ENCODE data around the gene KIF24.
"Not testable (repeated sequence)": the region's sequence is repeated elsewhere in the genome, so short reads cannot be mapped to it uniquely, and the experiment has no call there.

Gene KIF24

GRCh38 chr9:34328987-34329832, at the start of gene KIF24, which contains the start of gene NUDT2:
TSS of gene KIF24 (minus strand) at chr9:34329268. CDS start at chr9:34311346, 17,922 bp downstream.
TSS of gene NUDT2 (plus strand) at chr9:34329569. CDS start at chr9:34339040, 9,471 bp downstream.
- DNase-seq = peak; percentile 95

GRCh38 chr9:34378376-34379060, 49.5 kb upstream of the KIF24 start:
- no peak for DNase-seq

- DNase-seq = no peak
Observed at GRCh38 chr9:34377404-34377746, 48.3 kb upstream of the KIF24 start.

GRCh38 chr9:34376596-34377403, 47.7 kb upstream of the KIF24 start, which contains the start of gene MYORG:
TSS of gene MYORG (minus strand) at chr9:34376898. CDS start at chr9:34372943, 3,955 bp downstream.
- DNase-seq = peak; percentile 83

GRCh38 chr9:34375901-34376595, 47.0 kb upstream of the KIF24 start:
- DNase-seq = peak; percentile 39

- DNase-seq = no peak
Observed at GRCh38 chr9:34374905-34375552, 46.0 kb upstream of the KIF24 start.

GRCh38 chr9:34374339-34374738, 45.3 kb upstream of the KIF24 start:
- DNase-seq = no peak

- no peak for DNase-seq
Observed at GRCh38 chr9:34373749-34374148, 44.7 kb upstream of the KIF24 start.

GRCh38 chr9:34372467-34373011, 43.5 kb upstream of the KIF24 start:
- no peak for DNase-seq

- no peak for DNase-seq
Observed at GRCh38 chr9:34371886-34372466, 42.9 kb upstream of the KIF24 start.

GRCh38 chr9:34370970-34371880, 42.2 kb upstream of the KIF24 start:
- no peak for DNase-seq

- no peak for DNase-seq
Observed at GRCh38 chr9:34370335-34370969, 41.4 kb upstream of the KIF24 start.

GRCh38 chr9:34369636-34370035, 40.6 kb upstream of the KIF24 start:
- no peak for DNase-seq

- DNase-seq = not testable (repeated sequence)
Observed at GRCh38 chr9:34368796-34369195, 39.7 kb upstream of the KIF24 start.

- not testable (repeated sequence) for DNase-seq
Observed at GRCh38 chr9:34367751-34368410, 38.8 kb upstream of the KIF24 start.

GRCh38 chr9:34366365-34366764, 37.3 kb upstream of the KIF24 start:
- no peak for DNase-seq

GRCh38 chr9:34365282-34365681, 36.2 kb upstream of the KIF24 start:
- DNase-seq = no peak

- no peak for DNase-seq
Observed at GRCh38 chr9:34363619-34364351, 34.7 kb upstream of the KIF24 start.

All from NCI-H226 (cell line).